VCaP (cell line): ENCODE results near the gene MXRA7.

Experiments used
- H3K27ac ChIP-seq: fragments of 450-650 bp; 2 replicates; pipeline ENCODE4 v1.5.1; 2017
- TF ChIP-seq, protein P1 (sequence below): fragments of 450-650 bp; conservative IDR thresholded peaks from 2 replicates; pipeline ENCODE4 v1.5.1; 2017; ENCODE audit warnings: mild to moderate bottlenecking, moderate library complexity

Gene MXRA7

DNA sequence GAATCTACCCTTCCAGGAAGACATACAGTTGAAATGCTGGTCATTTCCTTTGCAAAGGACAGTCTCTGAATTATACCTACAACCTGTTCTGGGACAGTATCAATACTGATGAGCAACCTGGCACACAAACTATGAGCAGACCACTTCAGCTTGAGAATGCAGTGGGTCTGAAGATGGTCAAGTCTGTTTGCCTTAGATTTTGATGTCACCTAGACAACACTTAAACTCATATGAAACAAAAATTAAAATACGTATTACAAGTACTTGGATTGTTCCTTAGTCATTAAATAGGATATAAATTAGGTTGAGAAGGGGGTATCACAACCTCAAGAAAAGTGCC lies 22.8 kb upstream of the MXRA7 start:
- TF ChIP-seq, protein P1, sequence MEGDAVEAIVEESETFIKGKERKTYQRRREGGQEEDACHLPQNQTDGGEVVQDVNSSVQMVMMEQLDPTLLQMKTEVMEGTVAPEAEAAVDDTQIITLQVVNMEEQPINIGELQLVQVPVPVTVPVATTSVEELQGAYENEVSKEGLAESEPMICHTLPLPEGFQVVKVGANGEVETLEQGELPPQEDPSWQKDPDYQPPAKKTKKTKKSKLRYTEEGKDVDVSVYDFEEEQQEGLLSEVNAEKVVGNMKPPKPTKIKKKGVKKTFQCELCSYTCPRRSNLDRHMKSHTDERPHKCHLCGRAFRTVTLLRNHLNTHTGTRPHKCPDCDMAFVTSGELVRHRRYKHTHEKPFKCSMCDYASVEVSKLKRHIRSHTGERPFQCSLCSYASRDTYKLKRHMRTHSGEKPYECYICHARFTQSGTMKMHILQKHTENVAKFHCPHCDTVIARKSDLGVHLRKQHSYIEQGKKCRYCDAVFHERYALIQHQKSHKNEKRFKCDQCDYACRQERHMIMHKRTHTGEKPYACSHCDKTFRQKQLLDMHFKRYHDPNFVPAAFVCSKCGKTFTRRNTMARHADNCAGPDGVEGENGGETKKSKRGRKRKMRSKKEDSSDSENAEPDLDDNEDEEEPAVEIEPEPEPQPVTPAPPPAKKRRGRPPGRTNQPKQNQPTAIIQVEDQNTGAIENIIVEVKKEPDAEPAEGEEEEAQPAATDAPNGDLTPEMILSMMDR: no peak
- peak overlapping the region; percentile 100 for H3K27ac ChIP-seq

DNA sequence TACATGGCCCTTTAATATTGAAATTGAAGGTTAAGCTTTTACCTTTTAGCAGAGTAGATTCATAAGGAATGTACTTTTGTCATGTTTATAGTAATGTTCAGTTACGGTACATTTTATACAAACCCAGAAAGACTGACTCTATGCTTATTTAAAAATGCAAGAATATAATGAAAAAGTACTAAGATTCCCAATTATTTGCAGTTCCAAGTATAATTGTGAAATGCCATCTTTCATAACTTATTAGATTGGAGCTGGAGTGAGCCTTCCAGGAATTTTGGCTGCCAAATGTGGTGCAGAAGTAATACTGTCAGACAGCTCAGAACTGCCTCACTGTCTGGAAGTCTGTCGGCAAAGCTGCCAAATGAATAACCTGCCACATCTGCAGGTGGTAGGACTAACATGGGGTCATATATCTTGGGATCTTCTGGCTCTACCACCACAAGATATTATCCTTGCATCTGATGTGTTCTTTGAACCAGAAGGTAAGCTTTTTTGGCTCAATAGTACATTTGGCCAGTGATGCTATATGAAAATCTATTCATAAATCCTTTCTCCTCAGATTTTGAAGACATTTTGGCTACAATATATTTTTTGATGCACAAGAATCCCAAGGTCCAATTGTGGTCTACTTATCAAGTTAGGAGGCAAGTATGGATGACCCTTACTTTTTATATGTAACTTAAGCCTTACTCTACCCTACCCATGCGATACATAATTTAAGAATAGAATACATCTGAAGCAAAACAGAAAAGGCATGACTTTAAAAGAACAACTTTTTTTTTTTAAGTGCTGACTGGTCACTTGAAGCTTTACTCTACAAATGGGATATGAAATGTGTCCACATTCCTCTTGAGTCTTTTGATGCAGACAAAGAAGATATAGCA lies 22.2 kb upstream of the MXRA7 start:
- H3K27ac ChIP-seq: peak overlapping the region; percentile 1; the same call in 1 of the 2 replicates
- TF ChIP-seq, protein P1: no peak

GRCh38 chr17:76731800-76732733 lies 21.3 kb upstream of the MXRA7 start:
- peak overlapping the region; percentile 1; the same call in 1 of the 2 replicates for H3K27ac ChIP-seq

GRCh38 chr17:76727745-76728456 lies 17.1 kb upstream of the MXRA7 start:
- H3K27ac ChIP-seq: peak overlapping the region; percentile 99
- TF ChIP-seq, protein P1: no peak

DNA sequence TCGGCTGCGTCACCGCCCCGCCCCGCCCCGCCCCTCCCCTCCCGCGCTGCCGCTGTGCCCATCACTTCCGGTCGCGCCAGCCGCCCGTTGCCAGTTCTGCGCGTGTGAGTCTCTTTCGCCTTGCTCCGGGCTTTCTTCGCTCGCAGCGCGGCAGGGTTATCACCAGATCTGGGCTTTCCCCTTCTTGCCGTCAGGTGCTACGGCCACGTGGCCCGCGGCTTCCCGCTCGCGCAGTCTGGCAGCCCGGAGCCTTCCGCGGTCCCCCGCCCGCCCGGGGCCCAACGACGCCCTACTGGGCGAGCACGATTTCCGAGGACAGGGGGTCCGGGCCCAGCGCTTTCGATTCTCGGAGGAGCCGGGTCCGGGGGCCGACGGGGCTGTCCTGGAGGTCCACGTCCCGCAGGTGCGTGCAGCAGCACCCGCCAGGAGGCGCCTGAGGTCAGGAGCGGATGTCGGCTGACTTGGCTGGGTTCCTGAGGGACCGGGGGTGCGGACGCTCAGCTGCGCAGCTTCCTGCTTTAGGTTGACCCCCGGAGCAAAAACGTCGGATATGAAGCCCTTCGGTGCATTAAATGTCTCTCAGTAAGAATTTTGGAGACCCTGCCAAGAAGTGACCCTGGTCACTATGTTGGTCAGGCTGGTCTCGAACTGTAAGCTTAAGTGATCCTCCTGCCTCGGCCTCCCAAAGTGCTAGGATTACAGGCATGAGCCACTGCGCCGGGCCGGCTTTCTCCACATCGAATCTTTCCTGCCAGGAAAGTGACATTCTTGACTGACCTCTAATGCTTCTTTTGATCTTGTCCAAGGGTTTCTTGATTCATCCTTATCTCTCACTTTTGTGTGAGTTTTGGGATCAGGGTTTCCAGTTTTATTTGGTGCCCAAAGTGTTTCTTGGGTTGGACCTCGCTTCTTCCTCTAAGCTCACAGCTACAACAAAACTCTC lies 16.3 kb upstream of the MXRA7 start, which contains the start of gene METTL23:
METTL23 (plus strand) TSS at position 64 of the 943 bp plus-strand sequence. CDS start 2,872 bp downstream, outside the sequence.
- H3K27ac ChIP-seq: peak within 1 kb of the TSS; percentile 99
- TF ChIP-seq, protein P1: peak; percentile 80

DNA sequence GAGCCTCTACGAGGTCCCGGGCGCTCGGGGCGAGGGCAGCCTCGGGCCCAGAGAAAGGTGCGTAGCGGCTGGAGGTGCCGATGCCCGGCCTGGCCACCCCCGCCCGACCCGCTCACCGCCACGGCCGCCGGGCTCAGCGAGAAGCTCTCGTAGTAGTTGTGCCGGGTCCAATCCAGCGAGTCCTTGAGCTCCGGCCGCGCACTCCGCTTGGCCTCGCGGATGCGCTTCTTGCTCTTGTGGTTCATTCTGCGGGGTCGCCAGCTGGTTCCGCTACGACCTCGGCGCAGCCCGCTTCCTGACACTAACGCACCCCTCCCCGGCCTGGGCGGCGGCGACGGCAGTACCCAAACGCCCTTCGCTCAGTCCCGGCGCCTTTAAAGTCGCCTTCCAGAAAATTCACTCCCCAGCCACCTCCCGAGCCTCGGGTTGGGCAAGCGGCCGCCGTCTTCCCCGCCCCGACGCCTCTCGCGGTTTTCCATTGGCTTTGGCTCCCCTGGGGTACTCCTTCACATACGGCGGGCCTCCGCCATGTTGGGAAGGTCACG lies 15.5 kb upstream of the MXRA7 start, which contains the start of gene JMJD6:
JMJD6 (minus strand) TSS at position 376 of the 545 bp plus-strand sequence; CDS start at position 245, 131 bp downstream.
- TF ChIP-seq, protein P1: no peak
- H3K27ac ChIP-seq: peak within 1 kb of the TSS; percentile 99
